ENCODE results near the gene NUDT3. TPM values are rescaled to one million over a fixed set of nuclear protein-coding genes. Genes with fewer than 3 reads are reported as not detected.
"Not testable (repeated sequence)": the region's sequence is repeated elsewhere in the genome, so short reads cannot be mapped to it uniquely, and the experiment has no call there.

The NUDT3 gene
- total RNA-seq, 1 donor from 2014 or later, result 38.2 TPM

- DNase-seq (ENCODE audit: low spot score), result no peak
- intact Hi-C loops (cut with DNase I), result no loop called here
Observed at GRCh38 chr6:34331371-34332050, 61.0 kb downstream of the NUDT3 start.

- DNase-seq (ENCODE audit: low spot score); intact Hi-C loops (cut with DNase I): not testable (repeated sequence)
Observed at GRCh38 chr6:34329814-34330213, 62.7 kb downstream of the NUDT3 start.

GRCh38 chr6:34328969-34329368 is 63.5 kb downstream of the NUDT3 start:
- DNase-seq (ENCODE audit: low spot score), result no peak
- intact Hi-C loops (cut with DNase I), result no loop called here

DNA sequence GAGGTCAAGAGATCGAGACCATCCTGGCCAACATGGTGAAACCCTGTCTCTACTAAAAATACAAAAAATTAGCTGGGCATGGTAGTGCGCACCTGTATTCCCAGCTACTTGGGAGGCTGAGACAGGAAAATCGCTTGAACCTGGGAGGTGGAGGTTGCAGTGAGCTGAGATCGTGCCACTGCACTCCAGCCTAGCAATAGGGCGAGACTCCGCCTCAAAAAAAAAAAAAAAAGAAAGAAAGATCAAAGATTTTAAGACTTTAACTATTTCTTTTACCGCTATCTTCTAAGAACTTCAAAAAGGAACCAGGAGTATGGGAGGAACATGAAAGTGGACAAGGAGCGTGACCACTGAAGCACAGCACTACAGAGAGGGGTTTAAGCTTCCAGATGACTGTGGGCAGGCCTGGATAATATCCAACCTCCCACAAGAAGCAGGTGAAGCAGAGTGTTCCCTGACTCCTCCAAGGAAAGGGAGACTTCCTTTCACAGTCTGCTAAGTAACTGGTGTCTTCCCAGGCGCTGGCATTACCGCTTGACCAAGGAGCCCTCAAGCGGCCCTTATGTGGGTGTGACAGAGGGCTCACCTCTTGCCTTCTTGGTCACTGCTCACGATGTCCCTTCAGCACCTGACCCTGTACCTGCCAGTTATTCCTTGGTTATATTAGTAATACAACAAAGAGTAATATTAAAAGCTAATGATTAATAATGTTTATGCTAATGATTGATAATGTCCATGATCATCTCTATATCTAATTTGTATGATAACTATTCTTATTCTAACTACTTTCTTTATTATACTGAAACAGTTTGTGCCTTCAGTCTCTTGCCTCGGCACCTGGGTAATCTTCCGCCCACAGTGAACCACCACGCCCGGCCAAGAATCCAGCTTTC is 64.9 kb downstream of the NUDT3 start:
- DNase-seq (ENCODE audit: low spot score); intact Hi-C loops (cut with DNase I): not testable (repeated sequence)

DNA sequence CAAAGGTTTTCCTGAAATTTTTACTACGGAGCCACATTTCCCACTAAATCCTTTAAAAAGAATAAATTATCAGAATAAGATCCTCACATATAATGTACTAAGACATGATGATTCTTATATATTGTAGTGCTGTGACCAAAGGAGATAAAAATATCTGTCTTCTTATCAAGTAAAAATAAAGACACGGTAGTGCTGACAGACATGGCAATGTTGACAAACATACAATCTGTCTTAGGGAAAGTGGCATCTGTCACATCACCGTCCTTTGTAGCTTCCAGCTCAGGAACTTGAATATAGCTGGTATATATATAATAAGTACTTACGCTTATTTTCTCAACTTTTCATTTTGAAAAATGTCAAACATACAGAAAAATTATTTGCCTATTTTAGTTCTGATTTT is 66.8 kb downstream of the NUDT3 start:
- no peak for DNase-seq (ENCODE audit: low spot score)
- intact Hi-C loops (cut with DNase I), result no loop called here

DNA sequence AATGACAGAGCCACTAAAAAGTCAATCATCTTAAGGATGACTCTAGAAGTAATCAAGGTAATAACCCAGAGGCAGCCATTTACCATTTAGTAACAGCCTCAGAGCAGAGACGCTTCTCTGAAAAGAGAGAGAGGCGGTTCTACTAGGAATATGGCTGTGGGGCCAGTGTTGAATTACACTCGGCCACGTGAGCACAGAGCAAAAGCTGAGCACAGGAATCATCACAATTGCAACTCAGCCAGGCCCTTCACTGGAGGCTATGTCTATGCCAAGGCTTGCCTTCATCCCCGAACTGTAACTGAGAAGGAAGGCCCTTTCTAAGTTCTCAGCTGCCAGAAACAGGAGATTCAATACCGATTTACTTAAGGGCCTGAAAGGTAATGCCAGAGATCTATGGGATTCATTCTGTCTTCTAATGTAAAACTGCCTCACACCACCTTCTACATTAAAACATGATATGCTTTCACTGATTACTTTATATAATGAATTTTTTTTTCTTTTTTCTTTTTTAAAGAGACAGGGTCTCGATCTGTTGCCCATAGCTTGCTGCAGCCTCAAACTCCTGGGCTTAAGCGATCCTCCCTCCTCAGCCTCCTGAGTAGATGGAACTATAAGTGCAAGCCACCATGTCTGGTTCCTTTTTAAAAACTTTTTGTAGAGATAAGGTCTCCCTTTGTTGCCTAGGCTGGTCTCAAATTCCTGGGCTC is 67.6 kb downstream of the NUDT3 start:
- intact Hi-C loops (cut with DNase I), result no loop called here
- DNase-seq (ENCODE audit: low spot score), result no peak

- intact Hi-C loops (cut with DNase I); DNase-seq (ENCODE audit: low spot score): not testable (repeated sequence)
Observed at GRCh38 chr6:34324221-34324620, 68.2 kb downstream of the NUDT3 start.

GRCh38 chr6:34323300-34323699 is 69.2 kb downstream of the NUDT3 start:
- no peak for DNase-seq (ENCODE audit: low spot score)
- intact Hi-C loops (cut with DNase I), result no loop called here

GRCh38 chr6:34322732-34323131 is 69.7 kb downstream of the NUDT3 start:
- intact Hi-C loops (cut with DNase I), result no loop called here
- no peak for DNase-seq (ENCODE audit: low spot score)

- intact Hi-C loops (cut with DNase I), result no loop called here
- DNase-seq (ENCODE audit: low spot score), result no peak
Observed at GRCh38 chr6:34321821-34322220, 70.6 kb downstream of the NUDT3 start.

DNA sequence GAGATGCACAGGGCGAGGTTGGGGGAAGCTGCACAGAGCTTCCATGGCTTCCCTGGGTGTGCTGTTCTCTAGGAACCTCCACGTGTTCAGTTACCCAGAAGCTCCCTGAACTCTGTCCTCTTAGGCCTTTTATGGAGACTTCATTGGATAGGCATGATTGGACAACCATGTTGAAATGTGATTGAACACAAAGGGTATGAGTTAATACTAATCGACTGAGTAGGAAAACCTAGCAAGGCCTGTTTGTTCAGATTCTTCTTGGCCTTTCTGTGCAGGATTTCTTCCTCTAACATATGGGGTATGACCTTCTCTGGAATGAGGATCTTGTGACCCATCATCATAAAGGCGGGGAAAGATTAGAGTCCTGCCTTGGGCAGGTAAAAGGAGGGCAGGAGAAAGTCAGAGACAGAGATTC is 73.0 kb downstream of the NUDT3 start:
- DNase-seq (ENCODE audit: low spot score), result no peak
- intact Hi-C loops (cut with DNase I), result no loop called here

- no peak for DNase-seq (ENCODE audit: low spot score)
- intact Hi-C loops (cut with DNase I), result no loop called here
Observed at GRCh38 chr6:34318499-34319470, 73.7 kb downstream of the NUDT3 start.

DNA sequence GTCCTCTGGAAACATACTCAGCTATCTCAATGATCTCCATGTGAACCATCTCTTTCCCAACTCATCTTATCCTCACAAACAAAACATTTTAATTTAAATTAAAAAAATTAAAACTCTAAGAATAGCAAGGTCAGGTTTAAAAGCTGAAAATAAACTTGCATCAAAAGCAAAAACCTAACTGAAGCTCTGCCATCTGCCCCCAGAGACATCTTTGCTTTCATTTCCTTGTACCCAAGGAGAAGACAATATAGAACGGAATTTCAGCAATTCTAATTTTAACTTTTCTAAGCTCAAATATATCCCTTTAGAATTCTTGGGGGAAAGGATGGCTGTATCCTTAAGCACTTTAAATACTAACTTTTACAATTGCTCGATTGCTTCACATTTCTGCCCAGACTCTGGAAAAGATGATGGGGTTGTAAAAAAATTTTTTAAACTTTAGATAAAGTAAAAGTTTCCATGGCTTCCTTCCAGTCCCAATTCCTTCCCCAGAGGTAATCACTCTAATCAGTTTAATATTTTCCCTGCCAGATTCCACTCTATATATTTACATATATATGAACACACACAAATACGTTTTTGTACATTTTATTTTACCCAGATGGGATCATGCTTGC is 74.5 kb downstream of the NUDT3 start:
- DNase-seq (ENCODE audit: low spot score), result no peak

GRCh38 chr6:34317172-34317477 is 75.3 kb downstream of the NUDT3 start:
- intact Hi-C loops (cut with DNase I), result no loop called here
- no peak for DNase-seq (ENCODE audit: low spot score)

More for the DNA sequence above, 74.5 kb downstream of the NUDT3 start:
- intact Hi-C loops (cut with DNase I), result no loop called here

DNA sequence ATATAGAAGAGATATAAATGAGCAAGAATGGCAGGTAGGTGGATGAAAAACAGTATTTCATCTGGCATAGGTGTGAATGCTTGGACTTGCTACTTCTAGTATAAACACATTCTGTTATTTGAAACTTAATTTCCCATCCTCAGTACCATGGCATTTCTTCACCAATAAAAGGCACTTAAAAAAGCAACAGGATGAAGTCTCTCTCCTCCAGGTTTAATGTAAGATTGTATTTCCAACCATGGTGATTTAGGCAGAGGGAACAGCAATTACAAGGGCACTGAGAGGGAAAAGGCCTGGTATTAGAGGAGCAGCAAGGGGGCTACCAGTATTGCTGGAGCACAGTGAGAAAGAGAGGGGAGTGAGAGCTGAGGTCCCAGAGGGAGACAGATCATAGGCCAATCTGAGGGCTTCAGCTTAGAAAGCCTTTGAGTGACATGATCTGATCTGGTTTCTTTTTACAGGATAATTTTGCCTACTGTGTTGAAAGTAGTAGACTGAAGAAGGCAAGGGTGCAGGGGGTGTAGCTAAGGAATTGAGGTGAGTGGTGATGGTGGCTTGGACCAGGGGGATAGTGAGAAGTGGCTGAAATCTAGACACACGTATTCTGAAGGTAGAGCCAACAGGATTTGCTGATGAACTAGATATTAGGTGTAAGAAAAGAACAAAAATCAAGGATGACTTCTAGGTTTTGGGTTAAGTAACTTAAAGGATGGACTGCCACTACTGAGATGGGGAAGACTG is 75.9 kb downstream of the NUDT3 start:
- DNase-seq (ENCODE audit: low spot score), result no peak
- intact Hi-C loops (cut with DNase I), result no loop called here

DNA sequence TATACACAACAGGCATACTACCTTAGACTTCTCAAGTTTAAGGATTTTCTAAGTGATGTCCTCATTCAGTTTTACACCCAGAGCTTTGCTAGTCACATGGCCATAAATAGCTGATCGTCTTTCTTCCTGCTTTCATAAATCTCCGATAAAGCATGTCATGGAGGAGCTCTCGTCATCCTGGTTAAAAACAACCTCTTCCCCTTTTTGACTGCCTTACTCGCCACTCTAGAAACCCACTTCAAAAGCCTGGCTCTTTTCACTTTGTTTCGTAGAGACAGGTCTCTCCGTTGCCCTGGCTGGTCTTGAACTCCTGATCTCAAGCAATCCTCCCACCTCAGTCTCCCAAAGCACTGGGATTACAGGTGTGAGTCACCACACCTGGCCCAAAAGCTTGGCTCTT is 76.7 kb downstream of the NUDT3 start:
- intact Hi-C loops (cut with DNase I), result no loop called here
- DNase-seq (ENCODE audit: low spot score), result no peak

DNA sequence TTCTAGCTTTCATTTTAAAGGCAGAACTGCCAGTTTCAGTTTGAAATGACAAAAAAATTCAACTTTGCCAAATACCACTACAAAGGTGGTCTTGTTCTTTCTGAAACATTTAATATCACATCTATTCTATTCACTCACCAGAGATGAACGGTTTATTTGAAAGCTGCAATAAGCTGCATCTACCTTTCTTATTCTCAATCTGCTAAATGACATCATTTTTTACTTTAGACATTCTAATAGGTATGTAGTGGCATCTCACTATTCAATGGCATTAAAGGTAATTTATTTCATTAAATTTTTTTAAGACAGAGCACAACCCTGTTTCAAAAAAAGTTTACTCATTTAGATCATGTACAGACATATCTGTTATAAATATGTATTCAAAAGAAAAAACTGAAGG is 77.2 kb downstream of the NUDT3 start:
- intact Hi-C loops (cut with DNase I), result no loop called here
- no peak for DNase-seq (ENCODE audit: low spot score)

- intact Hi-C loops (cut with DNase I), result no loop called here
- no peak for DNase-seq (ENCODE audit: low spot score)
Observed at GRCh38 chr6:34312259-34312658, 80.2 kb downstream of the NUDT3 start.
